Measurements from ENCODE around the gene CHURC1. TPM values are rescaled to one million over a fixed set of nuclear protein-coding genes. Genes with fewer than 3 reads are reported as not detected.
A peak's percentile ranks its signal among the peaks of the same experiment; 100 is the strongest.

CHURC1 gene
- 44.7 and 46.3 TPM in 2 replicates for polyA plus RNA-seq (2014; cell fraction: cytosol; rRNA removed)
- 33.5 and 39.2 TPM in 2 replicates for polyA plus RNA-seq (2014; cell fraction: nucleus; rRNA removed)

DNA sequence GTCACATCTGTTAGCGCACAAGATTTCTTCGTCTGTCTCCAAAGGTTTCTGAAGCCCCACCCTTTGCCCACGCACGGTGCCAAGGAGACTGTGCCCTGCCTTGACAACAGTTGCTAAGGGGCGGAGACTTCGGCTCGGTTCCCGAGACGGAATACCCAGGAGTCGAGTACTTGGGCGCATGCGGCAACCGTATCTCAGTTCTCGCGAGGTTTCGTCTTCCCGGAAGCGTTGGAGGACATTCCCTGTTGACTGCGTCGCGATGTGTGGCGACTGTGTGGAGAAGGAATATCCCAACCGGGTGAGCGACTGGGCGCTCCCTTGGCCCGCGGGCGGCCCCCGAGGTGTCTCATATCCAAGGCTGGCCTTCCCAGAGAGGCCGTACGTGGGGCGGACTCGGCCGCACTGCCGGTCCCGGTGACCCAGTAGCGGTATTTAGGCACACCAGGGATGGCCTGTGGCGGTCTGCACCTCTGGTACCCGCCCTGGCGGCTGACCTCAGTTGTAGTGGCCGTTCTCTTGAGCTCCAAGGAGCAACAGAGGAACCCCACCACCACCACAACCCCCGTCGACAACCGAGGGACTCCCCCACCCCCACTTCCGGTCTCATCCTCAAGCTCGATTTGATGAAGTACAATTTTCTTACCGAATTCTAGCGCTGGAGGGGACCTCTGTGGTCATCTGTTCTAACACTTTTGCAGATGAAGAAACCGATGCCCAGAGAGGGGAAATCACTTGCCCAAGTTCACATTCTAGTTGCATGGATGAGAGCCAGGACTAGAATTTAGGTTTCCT is at the start of gene CHURC1:
CHURC1 (plus strand) TSS at position 219 of the 792 bp plus-strand sequence; CDS start at position 260, 41 bp downstream.
- peak; percentile 97 for DNase-seq (ENCODE audit: low spot score)

DNA sequence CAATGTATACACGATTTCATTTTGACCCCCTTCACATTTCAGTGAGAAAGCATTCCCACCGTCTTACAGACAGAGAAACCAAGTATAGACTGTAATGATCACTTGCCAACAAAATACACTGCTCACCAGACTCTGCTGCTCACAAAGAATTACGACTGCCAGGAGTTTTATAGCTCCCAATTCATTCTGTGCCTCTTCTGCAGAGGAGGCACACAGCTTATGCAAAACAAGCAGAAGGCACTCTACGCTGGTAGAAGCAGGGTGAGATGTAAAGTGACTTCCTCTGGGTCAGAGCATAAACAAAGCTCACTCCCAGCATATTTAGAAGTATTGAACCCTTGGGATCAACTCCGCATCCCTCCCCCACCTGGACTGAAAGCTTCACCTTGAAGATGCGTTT is 49.1 kb upstream of the CHURC1 start:
- DNase-seq (ENCODE audit: low spot score), result no peak

DNA sequence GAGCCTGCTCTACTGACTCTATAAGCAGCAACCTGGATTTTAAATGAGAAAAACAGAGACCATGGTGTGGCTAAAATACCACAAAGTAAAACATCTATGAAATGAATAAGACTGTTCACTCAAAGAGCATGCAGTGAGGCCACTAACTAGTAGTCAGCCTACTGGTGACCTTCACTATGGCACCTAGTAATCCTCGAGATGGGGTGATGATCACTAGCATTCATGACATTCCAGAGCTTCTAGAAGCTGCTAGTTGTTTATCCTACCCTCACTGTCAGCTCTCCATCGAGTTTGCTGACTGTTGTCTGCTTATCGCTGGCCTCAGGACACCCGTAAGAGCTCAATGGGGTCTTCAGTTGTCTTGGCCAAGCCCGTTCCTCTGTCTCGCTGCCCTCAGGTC is 48.3 kb upstream of the CHURC1 start:
- no peak for DNase-seq (ENCODE audit: low spot score)

DNA sequence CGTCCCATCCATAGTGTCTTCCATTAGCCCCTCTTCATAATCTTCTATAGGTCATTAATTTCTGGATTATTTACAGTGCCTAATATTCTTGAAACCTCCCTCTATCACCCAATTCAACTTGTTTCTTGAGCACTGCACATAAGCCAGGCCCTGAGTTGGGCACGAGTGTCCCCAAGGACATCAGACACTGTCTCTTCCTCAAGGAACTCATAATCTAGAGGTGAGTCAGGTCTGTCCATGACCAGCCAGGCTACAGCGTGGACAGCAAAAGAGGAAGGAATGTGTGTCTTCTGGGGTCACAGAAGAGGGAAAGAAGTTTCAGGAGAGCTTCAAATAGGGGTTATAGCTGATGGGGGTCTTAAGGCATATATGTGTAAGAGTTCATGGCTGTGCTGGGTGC is 47.1 kb upstream of the CHURC1 start:
- DNase-seq (ENCODE audit: low spot score), result no peak

DNA sequence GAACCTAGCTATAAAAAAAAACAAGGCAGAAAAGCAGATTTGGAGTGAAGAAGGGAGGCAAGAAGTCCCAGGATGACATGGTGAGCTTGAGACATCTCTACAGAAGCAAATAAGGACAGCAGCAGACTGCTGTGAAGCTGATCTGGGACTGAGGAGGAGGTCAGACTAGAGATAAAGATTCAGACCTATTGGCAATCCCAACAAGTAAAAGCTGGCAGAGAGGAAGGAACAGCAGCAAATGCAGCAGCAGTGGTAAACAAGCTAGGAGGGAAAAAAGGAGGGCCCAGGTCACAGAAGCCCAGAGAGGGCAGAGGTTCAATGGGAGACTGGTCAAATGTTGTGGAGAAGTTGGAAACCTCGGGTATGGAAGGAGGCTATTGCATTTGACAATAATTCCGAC is 45.9 kb upstream of the CHURC1 start:
- no peak for DNase-seq (ENCODE audit: low spot score)

DNA sequence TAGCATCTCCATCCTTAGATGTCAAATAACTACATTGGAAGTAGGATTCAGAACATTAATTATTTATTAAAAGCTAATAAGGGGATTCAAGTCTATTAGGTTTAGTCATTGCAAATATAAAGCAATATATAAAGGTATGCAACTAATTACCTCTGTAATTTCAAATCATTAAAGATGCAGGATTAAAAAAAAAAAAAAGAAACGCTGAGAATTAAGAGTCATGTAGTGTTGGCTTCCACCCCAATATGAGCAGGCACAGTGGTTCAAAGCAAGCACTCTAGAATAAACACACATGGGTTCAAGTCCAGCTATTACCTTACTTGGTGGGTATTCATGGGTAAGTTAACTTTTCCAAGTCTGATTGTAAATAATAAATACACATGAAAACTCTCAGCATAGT is 45.4 kb upstream of the CHURC1 start:
- no peak for DNase-seq (ENCODE audit: low spot score)

DNA sequence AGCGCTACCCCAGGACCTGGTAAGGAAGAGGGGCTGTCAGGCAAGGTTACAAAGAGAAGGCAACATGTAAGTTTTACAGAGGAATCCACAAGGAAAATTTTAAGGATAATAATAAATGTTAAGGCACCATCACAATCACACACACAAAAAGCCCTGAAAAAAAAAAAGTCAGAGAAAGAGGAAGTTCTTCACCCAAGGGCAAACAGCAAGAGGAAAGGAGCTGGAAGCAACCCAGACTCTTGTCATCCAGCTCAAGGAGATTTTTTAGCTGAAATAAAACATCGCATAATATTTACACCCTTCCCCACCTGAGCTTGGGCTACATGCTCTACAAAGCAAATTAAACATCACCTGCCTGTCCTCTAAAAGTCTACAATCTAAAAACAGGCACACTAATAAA is 44.1 kb upstream of the CHURC1 start:
- DNase-seq (ENCODE audit: low spot score), result no peak

DNA sequence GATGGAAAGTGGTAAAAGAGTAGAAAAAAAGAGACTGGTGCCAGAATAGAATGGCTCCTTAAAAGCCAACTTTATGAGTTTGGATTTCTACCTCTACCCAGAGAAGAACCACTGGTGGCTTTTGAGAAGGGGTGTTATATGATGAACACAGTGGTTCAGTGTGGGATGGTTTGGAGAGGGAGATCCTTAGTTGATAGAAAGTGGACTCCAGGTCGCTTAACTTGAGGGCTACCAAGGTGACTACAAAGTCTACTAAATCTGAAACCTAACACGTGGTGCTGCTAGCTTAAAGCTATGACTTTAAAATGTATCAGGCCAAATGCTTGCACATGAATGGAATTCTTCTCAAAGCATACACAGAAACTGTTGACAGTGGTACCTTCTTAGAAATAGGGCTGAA is 42.9 kb upstream of the CHURC1 start:
- DNase-seq (ENCODE audit: low spot score), result no peak

DNA sequence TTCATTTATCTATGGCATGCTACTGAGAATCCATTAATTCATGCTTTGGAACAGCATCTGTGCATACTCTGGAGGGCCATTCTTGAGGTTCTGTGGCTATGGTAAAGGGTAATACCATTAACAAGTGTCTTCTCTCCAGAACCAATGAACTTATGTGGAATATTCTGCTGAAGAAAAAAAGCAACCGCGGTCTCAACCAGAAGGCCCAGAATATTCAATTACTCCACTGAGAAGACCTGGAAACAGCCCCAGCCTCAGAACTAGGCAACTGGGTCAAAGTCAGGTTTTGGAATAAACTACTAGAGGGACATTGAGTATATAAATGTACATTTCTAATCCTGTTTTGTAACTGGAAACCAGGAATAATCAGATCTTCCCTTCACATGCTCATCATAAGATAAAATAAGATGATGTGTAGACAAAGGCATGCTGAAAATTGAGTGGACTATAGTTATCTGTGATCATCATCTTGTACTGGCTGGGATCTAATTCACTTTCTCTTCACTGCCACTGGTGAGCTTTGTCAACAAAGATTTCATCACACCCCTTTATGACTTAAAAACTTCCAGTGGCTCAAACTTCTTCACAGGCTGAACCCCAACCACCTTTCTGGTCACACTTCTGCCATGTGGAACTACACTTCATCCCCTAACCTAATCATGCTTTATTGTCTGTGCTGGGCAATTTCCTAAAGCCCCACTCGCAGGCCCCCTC is 40.6 kb upstream of the CHURC1 start:
- DNase-seq (ENCODE audit: low spot score), result no peak

DNA sequence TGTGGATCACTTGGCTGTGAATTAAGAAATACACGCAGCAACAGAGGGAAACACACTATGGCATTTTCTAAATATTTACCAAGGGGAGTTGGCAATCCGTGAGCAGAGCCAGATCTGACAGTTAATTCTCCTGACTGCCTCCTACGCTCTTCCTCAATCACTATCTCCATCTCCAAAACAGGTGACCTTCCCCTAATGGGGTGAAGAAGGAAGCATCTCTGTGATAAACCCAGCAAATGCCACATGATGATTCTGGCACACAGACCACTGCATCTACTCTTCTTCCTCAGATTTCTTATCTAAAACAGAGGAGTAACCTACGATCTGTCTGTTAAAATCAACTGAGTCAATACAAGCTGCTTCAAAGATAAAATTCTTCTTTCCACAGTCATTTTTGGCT is 38.9 kb upstream of the CHURC1 start:
- DNase-seq (ENCODE audit: low spot score), result no peak

DNA sequence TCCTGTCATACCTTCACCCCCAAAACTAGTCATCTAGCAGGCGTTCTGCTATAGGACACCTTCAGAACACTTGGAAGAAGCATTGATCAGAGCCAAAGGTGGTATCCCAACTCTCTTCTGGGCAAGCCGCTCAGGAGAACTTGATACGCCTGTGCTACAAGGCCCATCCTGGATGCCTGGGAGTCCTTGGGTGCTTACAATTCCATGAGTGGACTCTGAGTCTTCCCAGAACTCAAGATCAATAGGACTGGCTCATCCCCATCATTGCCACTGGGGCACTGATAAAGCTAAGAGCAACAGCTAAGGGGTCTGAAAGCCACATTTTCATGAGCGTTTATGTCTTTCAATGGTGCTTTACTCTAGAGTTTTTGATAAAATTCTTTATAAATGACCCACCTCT is 36.4 kb upstream of the CHURC1 start:
- DNase-seq (ENCODE audit: low spot score), result no peak

DNA sequence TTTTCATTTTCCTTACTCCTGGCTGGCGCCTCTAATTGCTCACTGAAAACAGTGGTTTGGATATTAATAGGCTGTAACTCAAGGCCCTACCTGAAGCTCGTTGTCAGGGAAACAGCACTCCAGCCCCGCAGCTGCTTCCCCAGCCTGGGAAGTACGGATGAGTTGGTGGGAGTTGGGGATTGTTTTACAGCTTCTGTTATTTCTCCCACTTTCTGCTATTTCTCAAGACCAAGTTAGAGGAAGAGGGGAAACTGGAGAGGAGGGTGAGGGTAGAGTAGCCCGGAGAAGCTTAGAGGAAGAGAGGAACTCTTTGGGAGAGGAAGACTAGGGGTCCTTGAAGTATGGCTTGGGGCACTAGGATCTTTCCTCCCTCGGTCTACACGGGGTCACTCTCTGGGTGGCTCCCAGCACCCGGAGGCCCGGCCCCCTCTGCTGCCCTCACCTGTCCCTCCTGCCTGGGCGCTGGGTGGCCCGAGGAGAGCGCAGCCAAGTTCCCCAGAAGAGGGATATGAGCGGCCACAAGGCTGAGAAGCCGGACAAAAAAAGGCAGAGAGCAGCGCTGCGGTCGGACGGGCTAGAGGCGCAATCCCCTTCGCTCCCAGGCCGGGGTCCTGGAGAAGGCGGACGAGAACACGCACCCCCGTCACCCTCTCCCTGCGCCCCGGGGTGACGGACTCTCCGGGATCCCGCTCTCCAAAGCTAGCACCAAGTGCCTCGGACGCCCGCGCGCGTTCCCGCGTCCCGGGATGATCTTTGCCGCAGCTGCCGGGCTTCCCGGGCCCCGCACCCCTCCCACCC is 35.2 kb upstream of the CHURC1 start:
- no peak for DNase-seq (ENCODE audit: low spot score)

DNA sequence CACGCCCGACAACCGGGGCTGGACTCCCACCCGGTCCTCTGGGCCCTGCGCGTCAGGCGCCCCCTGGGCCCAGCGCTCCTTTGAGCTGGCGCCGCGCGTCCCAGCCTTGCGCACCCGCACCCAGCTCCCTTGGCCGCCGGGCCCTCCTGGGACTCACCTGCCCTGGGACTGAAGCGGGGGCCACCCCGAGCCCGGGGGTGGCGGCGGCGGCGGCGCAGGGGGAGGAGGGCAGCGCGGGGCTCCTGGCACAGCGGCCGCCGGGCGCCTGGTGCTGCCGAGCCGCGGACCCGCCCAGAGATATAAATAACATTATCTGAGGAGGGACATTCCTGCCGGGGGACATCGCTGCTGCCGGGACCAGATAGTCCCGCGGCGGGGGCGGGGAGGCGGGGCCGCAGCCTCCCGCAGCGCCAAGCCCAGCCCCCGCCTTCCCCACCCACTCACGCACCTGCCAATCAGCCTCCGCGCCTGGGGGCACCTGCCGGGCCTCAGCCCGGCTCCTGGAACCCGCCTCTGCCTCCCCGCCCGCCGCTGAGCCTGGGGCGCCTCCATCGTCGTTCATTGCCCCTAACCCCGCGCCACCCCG is 34.5 kb upstream of the CHURC1 start, which contains the start of gene SPTB:
SPTB (minus strand) TSS at position 273 of the 586 bp plus-strand sequence. CDS start 56,813 bp downstream, outside the sequence.
- DNase-seq (ENCODE audit: low spot score), result no peak

DNA sequence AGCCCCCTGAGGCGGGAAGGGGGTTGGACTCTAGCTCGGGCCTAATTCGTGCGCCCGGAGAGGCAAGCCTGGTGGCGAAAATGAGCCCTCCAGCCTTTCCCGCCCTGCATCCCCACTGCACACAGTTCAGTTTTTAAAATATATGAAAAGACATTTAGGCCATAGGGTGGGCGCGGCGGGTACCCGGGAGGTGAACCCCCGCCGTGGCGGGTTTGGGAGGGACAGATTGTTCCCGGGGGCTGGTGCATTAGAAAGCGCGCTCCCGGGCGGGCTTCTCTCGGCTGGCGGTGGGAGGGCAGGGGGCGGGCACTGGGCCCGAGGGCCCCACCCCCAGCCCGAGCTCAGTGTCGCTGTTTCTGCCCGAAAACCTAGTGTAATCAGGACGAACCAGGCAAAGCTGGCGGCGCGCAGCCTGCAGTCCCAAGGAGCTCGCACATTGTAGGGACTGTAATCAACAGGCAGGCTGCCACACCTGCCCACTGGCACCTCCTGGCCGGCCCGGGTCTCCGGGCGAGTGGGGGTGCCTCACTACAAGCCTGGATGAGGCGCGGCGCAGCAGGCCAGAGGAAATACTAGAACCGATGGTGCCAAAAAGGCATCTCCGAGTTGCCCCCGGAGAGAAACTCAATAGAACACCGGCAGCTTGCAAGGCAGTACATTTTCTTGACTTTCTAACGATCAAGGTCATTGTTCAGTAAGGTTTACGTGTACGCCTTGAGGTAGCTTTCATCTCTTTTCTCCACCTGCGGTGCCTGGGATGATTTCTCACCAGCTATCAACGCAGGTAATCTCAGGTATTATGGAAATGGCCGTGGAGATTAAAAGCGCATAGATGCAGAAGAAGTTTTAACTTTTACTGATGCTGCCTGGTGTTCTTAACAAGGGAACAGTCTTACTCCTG is 33.8 kb upstream of the CHURC1 start:
- DNase-seq (ENCODE audit: low spot score), result no peak

DNA sequence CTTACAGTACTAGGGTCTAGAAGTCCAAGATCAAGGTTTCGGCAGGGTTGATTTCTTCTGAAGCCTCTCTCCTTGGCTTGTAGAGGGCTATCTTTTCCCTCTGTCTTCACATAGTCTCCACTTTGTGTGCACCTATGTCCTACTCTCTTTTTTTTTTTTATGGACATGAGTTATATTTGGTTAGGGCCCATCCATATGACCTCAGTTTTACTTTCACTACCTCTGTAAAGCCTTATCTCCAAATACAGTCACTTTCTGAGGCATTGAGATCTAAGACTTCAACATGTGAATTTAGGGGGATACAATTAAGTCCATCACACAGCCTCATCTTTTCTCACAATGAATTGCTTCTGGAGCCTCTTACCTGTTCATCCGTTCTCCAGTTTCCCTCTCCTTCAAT is 28.7 kb upstream of the CHURC1 start:
- DNase-seq (ENCODE audit: low spot score), result no peak

DNA sequence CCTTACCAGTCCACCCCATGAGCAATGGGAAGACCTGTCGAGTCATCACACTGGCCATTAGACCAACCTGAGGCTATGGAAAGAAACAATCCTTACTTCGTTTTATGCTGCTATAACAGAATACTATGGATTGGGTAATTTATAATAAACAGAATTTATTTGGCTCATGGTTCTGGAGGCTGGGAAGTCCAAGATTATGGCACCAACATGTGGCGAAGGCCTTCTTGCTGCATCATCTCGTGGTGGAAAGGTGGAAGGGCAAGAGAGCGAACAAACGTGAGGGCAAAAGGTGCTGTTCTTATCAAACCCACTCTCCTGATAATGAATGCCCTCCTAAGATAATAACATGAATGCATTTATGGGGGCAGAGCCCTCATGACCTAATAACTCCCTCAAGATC is 24.9 kb upstream of the CHURC1 start:
- no peak for DNase-seq (ENCODE audit: low spot score)

DNA sequence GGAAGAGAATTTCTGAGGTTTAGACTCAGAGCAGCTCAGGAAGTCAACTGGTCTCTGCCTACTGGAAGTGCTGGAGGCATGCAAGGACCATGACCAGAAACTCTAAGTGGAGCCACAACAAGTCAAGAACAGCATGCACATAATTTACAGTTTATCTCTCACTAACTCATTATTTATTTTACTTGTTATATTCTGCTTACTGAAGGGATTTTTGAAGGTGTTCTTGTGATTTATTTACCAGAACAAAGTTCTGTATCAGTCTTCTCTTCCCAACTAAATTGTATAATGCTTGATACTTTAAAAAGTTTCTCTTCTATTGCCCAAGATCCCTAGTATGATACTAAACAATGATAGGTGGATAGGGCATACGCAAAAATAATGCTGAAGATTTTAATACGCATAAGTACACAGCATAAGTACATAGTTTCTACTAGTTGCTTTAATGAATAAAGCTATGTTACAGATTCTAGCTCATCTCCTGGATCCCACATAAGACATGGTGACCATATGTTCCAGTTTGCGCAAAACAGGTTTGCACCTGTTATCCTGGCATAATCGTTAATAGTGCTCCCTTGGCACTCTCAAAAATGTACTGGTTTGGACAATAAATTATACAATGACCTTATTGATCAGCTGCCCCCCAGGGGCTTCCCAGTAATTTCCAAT is 22.9 kb upstream of the CHURC1 start:
- no peak for DNase-seq (ENCODE audit: low spot score)

DNA sequence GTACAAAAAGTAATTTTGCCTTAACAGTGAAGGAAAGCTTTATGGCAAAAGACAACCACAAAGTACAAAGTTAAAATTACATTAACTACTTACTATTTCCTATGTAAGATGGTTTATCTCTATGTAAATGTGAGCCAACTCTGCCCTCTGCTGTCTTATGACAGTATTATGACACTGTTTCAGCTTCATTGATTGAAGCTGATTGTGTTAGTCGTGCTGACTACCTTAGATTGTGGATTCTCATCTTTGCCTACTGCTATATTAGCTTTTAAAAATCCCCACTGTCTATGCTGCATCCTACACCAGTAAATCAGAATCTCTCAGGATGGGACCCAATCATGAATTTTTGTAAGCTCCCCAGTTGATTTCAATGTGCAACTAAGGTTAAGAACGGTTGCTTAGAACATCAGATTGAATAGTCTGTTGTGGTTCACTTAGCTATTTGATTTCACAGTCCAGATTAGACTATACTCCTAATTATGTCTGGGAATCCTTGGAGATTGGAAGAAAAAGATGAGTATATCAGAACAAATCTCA is 22.3 kb upstream of the CHURC1 start:
- DNase-seq (ENCODE audit: low spot score), result peak; percentile 57

DNA sequence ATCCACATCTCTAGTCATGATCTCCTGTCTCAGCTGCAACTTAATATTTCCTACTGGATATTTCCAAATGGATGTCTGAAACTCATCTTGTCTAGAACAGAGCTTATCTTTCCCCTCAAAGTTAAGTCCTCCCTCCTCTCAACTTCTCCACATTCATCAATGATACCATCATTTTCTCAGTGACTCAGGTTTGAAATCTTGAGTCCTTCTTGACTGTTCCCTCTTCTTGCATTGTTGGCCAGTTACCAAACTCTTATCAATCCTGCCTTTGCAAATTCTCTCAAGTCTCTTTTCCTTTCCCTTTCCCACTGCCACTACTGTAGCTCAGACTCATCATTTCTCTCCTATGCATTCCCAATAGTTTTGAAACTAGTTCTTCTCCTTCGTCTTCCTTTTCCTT is 14.3 kb upstream of the CHURC1 start:
- no peak for DNase-seq (ENCODE audit: low spot score)

DNA sequence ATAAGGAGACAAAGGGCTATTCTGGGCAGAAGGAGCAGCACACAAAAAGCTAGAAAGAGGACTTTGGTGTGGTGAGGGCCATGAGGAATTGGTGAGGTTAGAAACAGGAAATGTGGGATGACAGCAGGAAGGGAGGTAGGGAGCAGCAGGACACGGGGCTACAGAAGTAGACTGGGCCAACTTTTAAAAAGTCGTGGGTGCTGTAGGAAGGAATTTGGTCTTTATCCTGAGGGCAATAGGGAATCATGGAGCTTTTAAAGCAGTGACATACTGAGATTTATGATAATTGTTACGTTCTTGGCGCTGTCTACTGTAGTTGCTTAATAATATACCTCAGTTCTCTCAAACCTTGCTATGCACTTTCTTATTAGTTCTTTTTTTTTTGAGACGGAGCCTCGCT is 8.2 kb upstream of the CHURC1 start:
- no peak for DNase-seq (ENCODE audit: low spot score)
